Testis (tissue), 3 donors: ENCODE data around the gene ACAD9. TPM values are rescaled to one million over a fixed set of nuclear protein-coding genes. Genes with fewer than 3 reads are reported as not detected.
A peak's percentile ranks its signal among the peaks of the same experiment; 100 is the strongest.

Experiments used
- DNase-seq: peaks from one replicate; pipeline ENCODE4 v3.0.0-alpha.2; 2019
- H3K27ac ChIP-seq, 2 donors: fragments of 200-600 bp; sonication (generic); one replicate each; pipeline ENCODE4 v1.5.1; 2019
- H3K27me3 ChIP-seq: fragments of 200-600 bp; sonication (generic); one replicate; pipeline ENCODE4 v1.5.1; 2019
- H3K36me3 ChIP-seq: fragments of 200-600 bp; sonication (generic); one replicate; pipeline ENCODE4 v1.5.1; 2017; ENCODE audit warnings: low read depth; ENCODE audit errors: missing control alignments
- H3K4me1 ChIP-seq: fragments of 200-600 bp; sonication (generic); one replicate; pipeline ENCODE4 v1.5.1; 2019
- H3K4me3 ChIP-seq, 2 donors: fragments of 200-600 bp; sonication (generic); one replicate each; pipeline ENCODE4 v1.5.1; 2017 to 2019
- H3K9me3 ChIP-seq: fragments of 200-600 bp; sonication (generic); one replicate; pipeline ENCODE4 v1.5.1; 2017
- POLR2A ChIP-seq: fragments of 450-650 bp; IDR thresholded peaks from one replicate; pipeline ENCODE4 v1.6.1; 2017; ENCODE audit warnings: antibody characterized with exemption, mild to moderate bottlenecking, moderate library complexity
- WGBS, 2 donors: methylation state at CpG; one replicate each; pipeline ENCODE4 v1.1.5; 2018; 5-methylcytosine and 5-hydroxymethylcytosine counted together
- intact Hi-C: fragments of 100-400 bp; cut with DNase I; formaldehyde crosslinking; loops from one replicate; pipeline ENCODE4 v1.15.1; 2023; ENCODE audit warnings: low total_unique reads
- polyA plus RNA-seq: library from polyadenylated mRNA; stranded (reverse); fragments of 350-450 nt; fragmentation: Illumina TruSeq; extraction: RNeasy Lipid Tissue Mini Kit (QIAGEN cat#74804); gene quantifications from one replicate; pipeline ENCODE4 v1.2.3, GENCODE V29; 2014; ENCODE audit warnings: low read depth, low replicate concordance; ENCODE audit not compliant: insufficient read depth
- total RNA-seq, 2 donors: library from RNA; depleted of rRNA; stranded (reverse); fragments of >200 nt; gene quantifications; one replicate each; pipeline ENCODE4 v1.2.3, GENCODE V29; 2016
- TF ChIP-seq, protein P1 (sequence below), 3 experiments: fragments of 450-650 bp in 2 of 3; fragments of 200-600 bp in 1 of 3; sonication (generic) in 1 of 3; IDR thresholded peaks; one replicate each; pipeline ENCODE4 v1.5.1; 2016 to 2019; ENCODE audit warnings: antibody characterized with exemption in 3 of 3, mild to moderate bottlenecking in 2 of 3, moderate library complexity in 1 of 3

The ACAD9 gene
- total and polyA plus RNA-seq, 3 donors from 2014 or later: 49.5 to 80.6 (median 80.4) TPM

DNA sequence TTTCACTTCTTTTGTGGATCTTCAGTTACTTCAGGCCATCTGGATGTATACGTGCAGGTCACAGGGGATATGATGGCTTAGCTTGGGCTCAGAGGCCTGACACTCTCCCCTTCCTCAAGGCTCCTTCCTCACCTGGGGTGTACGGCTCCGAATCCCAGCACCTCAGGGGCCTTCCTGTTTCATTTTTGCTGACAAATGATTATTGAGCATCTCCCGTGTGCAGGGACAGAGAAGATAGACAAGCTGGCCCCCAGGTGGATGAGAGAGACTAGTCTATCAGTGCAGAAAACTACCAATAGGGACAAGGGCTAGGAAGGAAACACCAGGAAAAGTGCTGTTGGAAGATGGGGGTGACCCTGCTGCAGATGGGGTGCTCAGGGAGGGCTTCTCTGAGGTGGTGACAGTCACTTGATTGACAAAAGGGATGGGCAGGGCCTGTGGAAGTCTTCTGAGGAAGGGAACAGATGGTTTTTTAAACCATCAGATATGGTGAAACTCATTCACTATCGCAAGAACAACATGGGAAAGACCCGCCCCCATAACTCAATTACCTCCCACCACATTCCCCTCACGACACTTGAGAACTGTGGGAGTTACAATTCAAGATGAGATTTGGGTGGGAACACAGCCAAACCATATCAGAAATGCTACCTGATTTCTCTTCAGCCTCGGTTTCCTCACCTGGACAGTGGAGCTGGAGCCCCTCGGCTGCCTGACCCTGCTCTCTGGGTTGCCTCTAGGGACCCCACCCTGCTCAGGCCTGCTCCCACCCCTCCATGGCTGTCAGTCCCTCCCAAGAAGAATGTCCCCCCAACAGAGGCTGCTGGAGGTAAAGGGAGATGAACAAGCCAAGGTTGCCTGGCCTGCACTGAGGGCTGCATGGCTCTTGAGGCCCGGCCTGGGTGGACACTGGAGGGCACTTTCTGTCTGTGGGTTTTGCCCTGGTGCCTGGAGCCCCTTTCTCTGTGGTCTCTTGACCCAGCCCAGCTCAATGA lies 37.2 kb upstream of the ACAD9 start:
- intact Hi-C loops: no loop called here
- Histone ChIP-seq H3K4me3 (no peak overlapping the region), H3K36me3 (no peaks in the 10 kb centered on the region), H3K9me3 (no peaks in the 10 kb centered on the region), H3K27ac (no peak overlapping the region), H3K27me3 (no peaks in the 10 kb centered on the region), H3K4me1 (peaks cover 19% of the 10 kb centered on the region)
- WGBS, 2 donors: 86 to 88% methylated on average over 9 to 10 of the region's 10 CpGs
- TF ChIP-seq, protein P1, sequence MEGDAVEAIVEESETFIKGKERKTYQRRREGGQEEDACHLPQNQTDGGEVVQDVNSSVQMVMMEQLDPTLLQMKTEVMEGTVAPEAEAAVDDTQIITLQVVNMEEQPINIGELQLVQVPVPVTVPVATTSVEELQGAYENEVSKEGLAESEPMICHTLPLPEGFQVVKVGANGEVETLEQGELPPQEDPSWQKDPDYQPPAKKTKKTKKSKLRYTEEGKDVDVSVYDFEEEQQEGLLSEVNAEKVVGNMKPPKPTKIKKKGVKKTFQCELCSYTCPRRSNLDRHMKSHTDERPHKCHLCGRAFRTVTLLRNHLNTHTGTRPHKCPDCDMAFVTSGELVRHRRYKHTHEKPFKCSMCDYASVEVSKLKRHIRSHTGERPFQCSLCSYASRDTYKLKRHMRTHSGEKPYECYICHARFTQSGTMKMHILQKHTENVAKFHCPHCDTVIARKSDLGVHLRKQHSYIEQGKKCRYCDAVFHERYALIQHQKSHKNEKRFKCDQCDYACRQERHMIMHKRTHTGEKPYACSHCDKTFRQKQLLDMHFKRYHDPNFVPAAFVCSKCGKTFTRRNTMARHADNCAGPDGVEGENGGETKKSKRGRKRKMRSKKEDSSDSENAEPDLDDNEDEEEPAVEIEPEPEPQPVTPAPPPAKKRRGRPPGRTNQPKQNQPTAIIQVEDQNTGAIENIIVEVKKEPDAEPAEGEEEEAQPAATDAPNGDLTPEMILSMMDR (IDR thresholded peaks at IDR 0.05): no peak
- no peak for TF ChIP-seq POLR2A
- DNase-seq: no peak

DNA sequence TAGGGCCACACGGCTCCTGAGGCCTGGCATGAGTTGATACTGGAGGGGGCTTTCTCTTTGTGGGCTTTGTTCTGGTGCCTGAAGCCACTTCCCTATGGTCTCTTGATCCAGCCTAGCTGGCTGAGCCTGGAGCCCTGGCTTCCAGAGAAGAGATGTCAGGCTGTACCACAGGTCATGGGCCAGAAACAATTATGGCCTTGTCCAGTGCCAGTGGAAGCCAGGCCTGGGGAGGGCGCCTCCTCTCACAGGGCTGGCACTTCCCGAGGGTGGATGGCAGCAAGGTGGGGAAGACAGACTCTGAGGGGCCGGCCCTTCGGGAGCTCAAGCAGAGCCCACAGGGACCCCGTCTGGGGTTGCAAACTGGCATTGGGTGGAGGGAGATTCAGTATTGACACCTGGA lies 34.9 kb upstream of the ACAD9 start:
- 93 to 100% methylated on average over 2 to 6 of the region's 6 CpGs for WGBS, 2 donors
- H3K27me3 ChIP-seq: no peaks in the 10 kb centered on the region
- intact Hi-C loops: no loop called here
- no peaks in the 10 kb centered on the region for H3K9me3 ChIP-seq
- H3K36me3 ChIP-seq: no peaks in the 10 kb centered on the region
- no peak overlapping the region for H3K4me3 ChIP-seq
- no peak for TF ChIP-seq POLR2A
- TF ChIP-seq, protein P1 (IDR thresholded peaks at IDR 0.05): no peak
- H3K4me1 ChIP-seq: peaks cover 19% of the 10 kb centered on the region
- no peak overlapping the region for H3K27ac ChIP-seq
- DNase-seq: no peak

DNA sequence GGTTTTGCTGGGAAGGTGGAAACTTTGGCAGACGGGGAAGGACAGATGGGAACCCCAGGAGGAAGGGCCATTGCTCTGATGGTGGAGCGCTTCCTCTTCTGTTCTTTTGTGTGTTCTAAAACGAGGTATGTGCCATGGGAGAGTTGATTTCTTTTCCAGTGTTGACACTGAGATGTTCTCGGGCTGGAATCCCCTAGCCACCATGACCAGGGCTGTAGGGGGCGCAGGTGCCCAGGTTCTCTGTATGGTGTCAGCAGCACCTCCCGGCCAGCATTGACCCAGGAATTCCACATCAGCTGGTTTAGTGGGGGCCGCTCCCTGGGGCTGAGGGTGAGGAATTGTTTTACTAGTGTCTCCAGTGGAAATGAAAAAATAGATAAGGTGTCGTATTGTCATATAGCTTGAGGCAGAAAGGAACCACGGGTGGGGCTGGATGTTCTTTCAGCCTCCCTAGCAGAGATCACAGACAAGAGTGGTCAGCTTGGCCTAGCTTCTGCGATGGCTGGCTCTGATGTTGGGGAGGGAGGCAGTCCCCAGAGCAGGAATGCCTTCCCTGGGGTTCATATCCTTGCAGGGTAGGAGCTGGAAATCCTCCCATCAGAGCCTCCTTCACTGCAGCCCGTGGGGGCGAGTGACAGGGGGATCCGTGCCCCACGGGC lies 34.2 kb upstream of the ACAD9 start:
- H3K4me1 ChIP-seq: peaks cover 19% of the 10 kb centered on the region
- DNase-seq: no peak
- TF ChIP-seq, protein P1 (IDR thresholded peaks at IDR 0.05): no peak
- TF ChIP-seq POLR2A: no peak
- intact Hi-C loops: no loop called here
- no peaks in the 10 kb centered on the region for H3K9me3 ChIP-seq
- peak overlapping the region; percentile 36 to 63 for H3K4me3 ChIP-seq
- H3K36me3 ChIP-seq: no peaks in the 10 kb centered on the region
- 44 to 53% methylated on average over 8 to 14 of the region's 14 CpGs for WGBS, 2 donors
- H3K27ac ChIP-seq: peak overlapping the region; percentile 23 to 63
- H3K27me3 ChIP-seq: no peaks in the 10 kb centered on the region

DNA sequence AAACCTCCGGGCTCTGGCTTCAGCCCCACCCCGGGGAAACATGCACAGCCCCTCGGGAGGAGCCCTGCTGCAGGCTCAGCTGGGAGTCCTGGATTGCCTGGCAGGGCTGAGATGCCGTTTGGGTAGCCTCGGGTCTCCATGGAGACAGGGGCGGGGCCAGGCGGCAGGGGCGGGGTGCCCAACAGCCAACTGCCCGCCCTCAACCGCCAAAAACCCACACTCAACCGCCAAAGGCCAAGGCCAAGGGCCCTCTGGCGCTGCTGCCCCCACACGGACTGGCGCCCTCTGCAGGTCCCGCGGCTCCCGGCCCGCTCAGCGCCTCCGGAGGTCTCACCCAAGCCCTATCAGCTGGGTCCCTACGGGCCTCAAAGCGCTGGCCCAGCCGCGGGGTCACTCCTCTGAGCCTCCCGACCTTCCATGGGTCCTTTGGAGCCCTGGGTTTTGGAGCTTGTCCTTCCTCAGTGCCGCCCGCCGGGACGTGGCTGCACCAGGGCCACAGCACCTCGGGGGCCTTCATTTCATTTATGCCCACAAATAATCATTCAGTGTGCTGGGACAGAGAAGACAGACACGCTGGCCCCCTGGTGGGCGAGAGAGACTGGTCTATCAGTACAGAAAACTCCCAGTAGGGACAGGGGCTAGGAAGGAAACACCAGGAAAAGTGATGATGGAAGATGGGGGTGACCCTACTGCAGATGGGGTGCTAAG lies 33.5 kb upstream of the ACAD9 start:
- Histone ChIP-seq H3K9me3 (no peaks in the 10 kb centered on the region), H3K4me1 (peaks cover 19% of the 10 kb centered on the region), H3K27ac (peak overlapping the region; percentile 23 to 63), H3K36me3 (no peaks in the 10 kb centered on the region), H3K27me3 (no peaks in the 10 kb centered on the region), H3K4me3 (peak overlapping the region; percentile 36 to 63)
- TF ChIP-seq, protein P1 (IDR thresholded peaks at IDR 0.05): peak; percentile 51 to 72 (median 58)
- no peak for TF ChIP-seq POLR2A
- peak; percentile 87 for DNase-seq
- WGBS, 2 donors: 0 to 3% methylated on average over 8 to 32 of the region's 32 CpGs
- intact Hi-C loops: no loop called here
